ENCODE results near the gene ASB11. TPM values are rescaled to one million over a fixed set of nuclear protein-coding genes. Genes with fewer than 3 reads are reported as not detected.

The ASB11 gene
- total and polyA plus RNA-seq, 10 donors = not detected

- 11 to 45% (median 17%) methylated on average over 7 of the region's 7 CpGs for WGBS, 5 donors
- H3K27me3 ChIP-seq (replicated peaks in 1 of 7) = peaks cover 0 to 9% (median 0%) of the 10 kb centered on the region in 7 donors
- H3K9me3 ChIP-seq = no peaks in the 10 kb centered on the region
- TF ChIP-seq POLR2AphosphoS5 (IDR thresholded peaks at IDR 0.05) (no peak), POLR2A (IDR thresholded peaks at IDR 0.05) (no peak)
- TF ChIP-seq, protein P1, sequence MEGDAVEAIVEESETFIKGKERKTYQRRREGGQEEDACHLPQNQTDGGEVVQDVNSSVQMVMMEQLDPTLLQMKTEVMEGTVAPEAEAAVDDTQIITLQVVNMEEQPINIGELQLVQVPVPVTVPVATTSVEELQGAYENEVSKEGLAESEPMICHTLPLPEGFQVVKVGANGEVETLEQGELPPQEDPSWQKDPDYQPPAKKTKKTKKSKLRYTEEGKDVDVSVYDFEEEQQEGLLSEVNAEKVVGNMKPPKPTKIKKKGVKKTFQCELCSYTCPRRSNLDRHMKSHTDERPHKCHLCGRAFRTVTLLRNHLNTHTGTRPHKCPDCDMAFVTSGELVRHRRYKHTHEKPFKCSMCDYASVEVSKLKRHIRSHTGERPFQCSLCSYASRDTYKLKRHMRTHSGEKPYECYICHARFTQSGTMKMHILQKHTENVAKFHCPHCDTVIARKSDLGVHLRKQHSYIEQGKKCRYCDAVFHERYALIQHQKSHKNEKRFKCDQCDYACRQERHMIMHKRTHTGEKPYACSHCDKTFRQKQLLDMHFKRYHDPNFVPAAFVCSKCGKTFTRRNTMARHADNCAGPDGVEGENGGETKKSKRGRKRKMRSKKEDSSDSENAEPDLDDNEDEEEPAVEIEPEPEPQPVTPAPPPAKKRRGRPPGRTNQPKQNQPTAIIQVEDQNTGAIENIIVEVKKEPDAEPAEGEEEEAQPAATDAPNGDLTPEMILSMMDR (IDR thresholded peaks at IDR 0.05 in 8 of 11, conservative IDR thresholded peaks at IDR 0.05 in 3 of 11) = no peak
- intact Hi-C loops (cut with DNase I; ENCODE audit: low total_unique reads) = no loop called here
- peak overlapping the region in 5 of 8 donors; percentile 85 to 91 (median 91) for H3K27ac ChIP-seq
- peaks cover 0 to 24% (median 11%) of the 10 kb centered on the region in 6 donors for H3K36me3 ChIP-seq
- no peak for DNase-seq
- H3K4me3 ChIP-seq = peak overlapping the region; percentile 48 to 78 (median 55)
- peaks cover 0 to 29% (median 7%) of the 10 kb centered on the region in 6 donors for H3K4me1 ChIP-seq
These were observed 19.1 kb upstream of the ASB11 start for GRCh38 chrX:15334561-15334960.

- Histone ChIP-seq H3K36me3 (peaks cover 0 to 51% (median 19%) of the 10 kb centered on the region in 6 donors), H3K27ac (no peak overlapping the region), H3K4me3 (no peak overlapping the region), H3K27me3 (replicated peaks in 1 of 7) (no peaks in the 10 kb centered on the region), H3K9me3 (no peaks in the 10 kb centered on the region), H3K4me1 (peaks cover 0 to 12% (median under 1%) of the 10 kb centered on the region in 6 donors)
- DNase-seq = no peak
- intact Hi-C loops (cut with DNase I; ENCODE audit: low total_unique reads) = no loop called here
- TF ChIP-seq, protein P1 (IDR thresholded peaks at IDR 0.05 in 8 of 11, conservative IDR thresholded peaks at IDR 0.05 in 3 of 11) = no peak
- 55 to 87% (median 73%) methylated on average over 2 of the region's 2 CpGs for WGBS, 5 donors
These were observed 13.4 kb upstream of the ASB11 start for GRCh38 chrX:15328821-15329220.

DNA sequence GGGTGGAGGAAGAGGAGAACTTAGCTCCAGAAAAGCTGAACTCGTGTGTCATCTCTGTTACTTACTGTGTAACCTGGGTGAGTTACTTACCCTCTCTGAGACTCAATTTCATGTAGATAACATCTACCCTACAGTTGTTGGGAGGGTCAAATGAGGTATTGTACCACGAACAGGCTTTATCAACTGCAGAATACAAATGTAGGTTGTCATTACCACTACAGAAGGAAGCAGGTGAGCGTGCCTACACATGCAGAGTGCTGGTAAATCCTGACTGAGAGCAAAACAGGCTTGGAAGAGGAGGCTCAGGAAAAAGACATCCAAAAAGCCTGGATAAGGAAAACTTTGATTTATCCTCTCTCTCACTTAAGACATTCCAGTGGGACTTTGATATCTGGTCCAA is 12.7 kb upstream of the ASB11 start:
- no peaks in the 10 kb centered on the region for H3K27me3 ChIP-seq (replicated peaks in 1 of 7)
- no peak overlapping the region for H3K4me3 ChIP-seq
- no peaks in the 10 kb centered on the region for H3K9me3 ChIP-seq
- intact Hi-C loops (cut with DNase I; ENCODE audit: low total_unique reads) = no loop called here
- 58 to 94% (median 88%) methylated on average over 3 of the region's 3 CpGs for WGBS, 5 donors
- peaks cover 0 to 56% (median 19%) of the 10 kb centered on the region in 6 donors for H3K36me3 ChIP-seq
- DNase-seq = no peak
- H3K27ac ChIP-seq = no peak overlapping the region
- TF ChIP-seq POLR2AphosphoS5 (IDR thresholded peaks at IDR 0.05) = no peak
- TF ChIP-seq, protein P1 (IDR thresholded peaks at IDR 0.05 in 8 of 11, conservative IDR thresholded peaks at IDR 0.05 in 3 of 11) = no peak
- no peak for TF ChIP-seq POLR2A (IDR thresholded peaks at IDR 0.05)
- peaks cover 0 to 5% (median 0%) of the 10 kb centered on the region in 6 donors for H3K4me1 ChIP-seq

GRCh38 chrX:15322472-15322871 is 7.0 kb upstream of the ASB11 start:
- Histone ChIP-seq H3K36me3 (peaks cover 0 to 50% (median 11%) of the 10 kb centered on the region in 6 donors), H3K4me3 (no peak overlapping the region), H3K27me3 (replicated peaks in 1 of 7) (no peaks in the 10 kb centered on the region), H3K4me1 (no peaks in the 10 kb centered on the region), H3K27ac (no peak overlapping the region), H3K9me3 (no peaks in the 10 kb centered on the region)
- TF ChIP-seq, protein P1 (IDR thresholded peaks at IDR 0.05 in 8 of 11, conservative IDR thresholded peaks at IDR 0.05 in 3 of 11) = no peak
- TF ChIP-seq POLR2A (IDR thresholded peaks at IDR 0.05) (no peak), POLR2AphosphoS5 (IDR thresholded peaks at IDR 0.05) (no peak)
- WGBS, 5 donors = 75 to 93% (median 90%) methylated on average over 5 of the region's 5 CpGs
- intact Hi-C loops (cut with DNase I; ENCODE audit: low total_unique reads) = no loop called here
- no peak for DNase-seq

Measured in spleen (tissue), 11 donors.